Glutamatergic neuron (in vitro differentiated cells): ENCODE results near the gene SLC46A3. TPM values are rescaled to one million over a fixed set of nuclear protein-coding genes. Genes with fewer than 3 reads are reported as not detected.

Source experiments
- DNase-seq: peaks from one replicate; pipeline ENCODE4 v3.0.0; 2022
- H3K27ac Mint-ChIP-seq: one replicate; pipeline ENCODE4 v1.8.0; 2020; ENCODE audit warnings: mild to moderate bottlenecking, mixed read lengths, inconsistent platforms; ENCODE audit not compliant: unreplicated experiment
- H3K27me3 Mint-ChIP-seq: one replicate; pipeline ENCODE4 v1.8.0; 2020; ENCODE audit warnings: mild to moderate bottlenecking, moderate library complexity, mixed read lengths, inconsistent platforms; ENCODE audit not compliant: unreplicated experiment
- H3K36me3 Mint-ChIP-seq: one replicate; pipeline ENCODE4 v1.8.0; 2020; ENCODE audit warnings: mild to moderate bottlenecking, mixed read lengths, inconsistent platforms; ENCODE audit not compliant: unreplicated experiment
- H3K4me1 Mint-ChIP-seq: one replicate; pipeline ENCODE4 v1.8.0; 2020; ENCODE audit warnings: mild to moderate bottlenecking, low read depth, mixed read lengths, inconsistent platforms; ENCODE audit not compliant: unreplicated experiment
- H3K4me3 Mint-ChIP-seq: one replicate; pipeline ENCODE4 v1.8.0; 2020; ENCODE audit warnings: mild to moderate bottlenecking, mixed read lengths, inconsistent platforms; ENCODE audit not compliant: unreplicated experiment
- H3K9me3 Mint-ChIP-seq: one replicate; pipeline ENCODE4 v1.8.0; 2020; ENCODE audit warnings: mild to moderate bottlenecking, moderate library complexity, mixed read lengths, inconsistent platforms; ENCODE audit not compliant: unreplicated experiment
- CTCF ChIP-seq: fragments of 200-600 bp; sonication (generic); IDR thresholded peaks from one replicate; pipeline ENCODE4 v1.5.0; 2021; ENCODE audit not compliant: partially characterized antibody, unreplicated experiment
- total RNA-seq: library from RNA; stranded (reverse); fragmentation: NEBNext Ultra II Directional; extraction: Animal tissue kit (Norgen Biotek cat#: 25700); gene quantifications from one replicate; pipeline ENCODE4 v1.2.1, GENCODE V29; 2021; ENCODE audit not compliant: unreplicated experiment

The SLC46A3 gene
- total RNA-seq, 1 donor from 2014 or later = 2.3 TPM

DNA sequence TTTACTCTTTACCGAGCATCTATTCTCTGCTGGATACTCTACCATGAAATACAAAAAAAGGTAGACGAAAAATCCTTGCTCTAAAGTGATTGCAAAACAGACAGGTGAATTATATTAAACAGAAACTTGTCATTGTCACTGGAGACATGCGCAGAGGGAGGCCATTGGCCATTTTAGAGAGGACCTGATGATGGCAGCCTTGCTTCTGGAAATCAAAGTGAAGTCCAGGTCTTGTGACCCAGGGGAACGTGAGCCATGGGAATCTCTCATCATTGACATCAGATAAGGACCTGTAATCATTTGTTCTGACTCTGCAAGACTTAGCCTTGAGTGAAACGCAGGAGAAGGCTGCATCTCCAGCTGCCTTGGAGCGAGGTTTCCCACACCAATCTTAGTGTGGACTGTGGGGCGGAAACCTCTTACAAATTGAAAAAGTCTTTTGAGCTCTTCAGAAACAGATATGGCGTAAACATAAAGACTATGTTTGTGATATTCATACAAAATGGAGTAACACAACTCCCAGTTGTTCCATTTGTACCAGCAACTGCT lies 16.8 kb upstream of the SLC46A3 start:
- Mint-ChIP-seq H3K4me3 (no peak overlapping the region), H3K27ac (no peak overlapping the region), H3K27me3 (no peaks in the 10 kb centered on the region), H3K9me3 (no peaks in the 10 kb centered on the region), H3K4me1 (no peaks in the 10 kb centered on the region), H3K36me3 (no peaks in the 10 kb centered on the region)
- TF ChIP-seq CTCF = no peak
- DNase-seq = no peak

GRCh38 chr13:28734906-28735305 lies 16.1 kb upstream of the SLC46A3 start:
- no peak for DNase-seq
- Mint-ChIP-seq H3K4me3 (no peak overlapping the region), H3K36me3 (no peaks in the 10 kb centered on the region), H3K27ac (no peak overlapping the region), H3K4me1 (no peaks in the 10 kb centered on the region), H3K9me3 (no peaks in the 10 kb centered on the region), H3K27me3 (no peaks in the 10 kb centered on the region)
- TF ChIP-seq CTCF = no peak

DNA sequence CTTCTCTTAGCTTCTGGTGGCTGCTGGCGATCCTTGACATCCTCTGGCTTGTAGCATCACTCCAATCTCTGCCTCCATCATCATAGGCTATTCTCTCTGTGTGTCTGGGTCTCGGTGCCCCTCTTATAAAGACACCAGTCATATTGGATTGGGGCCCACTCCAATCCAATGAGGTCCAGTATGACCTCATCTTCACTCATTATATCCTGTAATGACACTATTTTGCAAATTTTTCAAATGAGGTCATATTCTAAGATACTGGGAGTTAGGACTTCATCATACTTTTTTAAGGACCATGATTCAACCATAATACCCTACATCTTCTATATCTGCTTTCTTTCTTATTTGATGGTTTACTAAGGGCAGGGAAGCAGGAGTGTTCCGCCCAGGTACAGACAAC lies 12.0 kb upstream of the SLC46A3 start:
- H3K4me3 Mint-ChIP-seq = no peak overlapping the region
- H3K27ac Mint-ChIP-seq = no peak overlapping the region
- no peaks in the 10 kb centered on the region for H3K36me3 Mint-ChIP-seq
- H3K4me1 Mint-ChIP-seq = no peaks in the 10 kb centered on the region
- no peak for DNase-seq
- TF ChIP-seq CTCF = no peak
- H3K9me3 Mint-ChIP-seq = no peaks in the 10 kb centered on the region
- no peaks in the 10 kb centered on the region for H3K27me3 Mint-ChIP-seq

- H3K9me3 Mint-ChIP-seq = no peaks in the 10 kb centered on the region
- H3K27me3 Mint-ChIP-seq = no peaks in the 10 kb centered on the region
- no peak for TF ChIP-seq CTCF
- no peak overlapping the region for H3K4me3 Mint-ChIP-seq
- H3K27ac Mint-ChIP-seq = no peak overlapping the region
- DNase-seq = no peak
- H3K36me3 Mint-ChIP-seq = no peaks in the 10 kb centered on the region
- H3K4me1 Mint-ChIP-seq = no peaks in the 10 kb centered on the region
Observed at GRCh38 chr13:28729541-28729940, 10.8 kb upstream of the SLC46A3 start.

- Mint-ChIP-seq H3K9me3 (no peaks in the 10 kb centered on the region), H3K27me3 (no peaks in the 10 kb centered on the region), H3K4me3 (no peak overlapping the region), H3K36me3 (no peaks in the 10 kb centered on the region), H3K4me1 (no peaks in the 10 kb centered on the region), H3K27ac (no peak overlapping the region)
- TF ChIP-seq CTCF = no peak
- no peak for DNase-seq
Observed at GRCh38 chr13:28728642-28729041, 9.9 kb upstream of the SLC46A3 start.
